Activated CD4-positive, CD25-positive, alpha-beta regulatory T cell treated with anti-CD3 and anti-CD28 coated beads, Interleukin-2, amount 50 U/mL, for 72 hours (primary cell): ENCODE results near the gene CORO6.
A peak's percentile ranks its signal among the peaks of the same experiment; 100 is the strongest.

Source experiments
- DNase-seq: peaks from one replicate; pipeline ENCODE4 v3.0.0; 2021

The CORO6 gene

DNA sequence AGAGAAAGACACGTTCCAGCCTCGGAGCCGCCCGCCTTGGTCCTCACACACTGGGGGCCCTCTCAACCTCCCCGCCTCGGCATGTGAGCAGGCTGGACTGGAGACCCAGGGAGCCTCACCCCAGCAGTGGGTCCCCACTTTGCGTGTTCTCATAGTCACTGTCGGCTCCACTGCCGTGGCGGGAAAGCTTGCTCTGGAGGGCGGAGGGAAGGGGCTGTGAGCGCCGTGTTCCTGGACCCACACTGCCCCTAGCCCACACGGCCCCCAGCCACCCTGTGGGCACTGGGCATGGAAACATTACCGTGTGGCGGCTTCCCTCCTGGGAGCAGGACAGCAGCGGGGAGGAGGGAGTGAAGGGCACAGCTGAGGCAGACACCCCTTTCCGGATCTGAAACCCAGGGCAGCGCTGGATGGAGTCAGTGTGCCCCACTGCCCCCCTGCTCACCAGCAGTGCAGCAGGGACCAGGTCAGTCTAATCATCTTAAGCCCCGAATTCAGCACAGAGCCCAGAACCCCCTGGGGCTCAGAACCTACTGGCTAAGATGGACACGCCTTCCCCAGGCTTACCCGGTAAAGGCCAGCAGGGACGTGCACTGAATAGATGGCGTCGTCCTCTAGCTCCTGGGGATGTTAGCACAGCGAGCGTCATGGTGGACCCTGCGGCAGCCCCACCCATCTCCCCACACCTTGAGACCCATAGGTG lies 47.0 kb downstream of the CORO6 start:
- DNase-seq = peak; percentile 23

DNA sequence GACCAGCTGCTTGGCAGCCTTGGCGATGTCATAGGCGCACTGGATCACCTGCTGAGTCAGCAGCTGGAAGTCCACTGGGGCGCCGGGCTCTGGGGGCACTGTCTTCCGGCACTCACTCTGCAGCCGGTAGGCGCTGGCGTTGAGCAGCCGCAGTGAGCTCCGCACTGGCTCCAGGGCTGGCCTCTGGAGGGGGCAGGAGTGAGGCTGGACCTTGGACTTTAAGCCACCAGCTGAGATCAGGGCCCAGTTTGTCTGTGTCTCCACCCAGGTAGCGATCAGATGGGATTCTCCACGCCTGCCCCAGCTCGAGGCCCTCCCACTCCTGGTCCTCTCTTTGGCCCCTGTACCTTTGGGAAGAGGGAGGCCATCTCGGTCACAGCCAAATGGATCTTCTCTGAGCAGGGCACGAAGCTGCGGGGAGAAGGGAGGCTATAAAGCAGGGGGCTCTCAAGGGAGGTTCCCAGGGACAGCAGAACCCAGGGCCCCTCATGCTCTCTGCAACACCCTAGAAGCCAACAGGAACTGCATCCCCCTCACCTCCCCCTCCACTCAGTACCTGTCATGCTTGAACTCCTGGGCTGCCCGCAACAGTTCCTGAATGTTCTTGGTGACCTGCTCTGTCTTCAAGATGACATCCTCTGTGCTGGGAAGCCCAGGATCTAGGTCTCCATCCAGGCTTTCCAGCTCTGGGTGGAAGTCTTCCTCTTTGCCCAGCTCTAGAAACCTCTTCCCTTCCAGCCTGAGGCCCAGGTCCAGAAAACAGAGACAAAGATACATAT lies 47.8 kb downstream of the CORO6 start:
- DNase-seq = peak; percentile 28

DNA sequence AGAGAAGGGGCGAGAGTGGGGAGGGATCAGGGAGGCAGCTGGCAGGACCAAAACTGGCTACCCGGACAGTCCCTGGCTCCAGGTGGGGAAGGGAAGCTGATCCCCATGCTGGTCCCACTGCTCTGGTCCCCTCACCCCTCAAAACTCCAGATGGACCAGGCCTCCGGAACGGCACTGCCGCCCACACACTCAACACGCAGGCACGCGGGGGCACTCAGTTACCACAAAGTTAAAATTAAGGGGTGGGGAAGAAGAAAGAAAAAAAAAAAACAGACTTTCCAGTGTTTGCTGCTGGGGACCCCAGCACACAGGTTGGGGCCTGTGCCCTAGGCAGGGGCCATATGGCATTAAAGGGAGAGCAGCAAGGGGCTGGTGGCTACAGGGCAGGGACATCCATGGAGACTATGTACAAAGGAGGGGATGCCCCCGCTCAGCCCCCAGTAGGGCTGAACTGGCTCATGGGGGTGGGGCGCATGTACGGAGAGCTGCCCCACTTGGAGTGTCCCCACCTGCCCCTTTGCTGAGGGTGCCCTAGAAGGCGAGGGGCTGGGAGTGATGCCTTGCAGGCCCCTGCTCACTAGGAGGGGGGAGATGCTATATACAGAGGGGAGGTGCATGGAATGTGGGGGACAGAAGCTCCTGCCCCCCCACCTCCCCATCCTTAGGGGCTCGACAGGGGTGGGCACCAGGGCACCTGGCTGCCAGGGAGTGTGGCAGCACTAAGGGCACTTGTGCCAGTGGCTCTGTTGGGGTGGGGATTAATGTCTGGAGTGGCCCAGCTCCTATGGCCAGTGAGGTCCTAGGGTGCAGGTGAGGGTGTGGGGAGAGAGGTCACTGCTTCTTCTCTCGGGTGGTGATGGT lies 48.6 kb downstream of the CORO6 start:
- peak; percentile 28 for DNase-seq

DNA sequence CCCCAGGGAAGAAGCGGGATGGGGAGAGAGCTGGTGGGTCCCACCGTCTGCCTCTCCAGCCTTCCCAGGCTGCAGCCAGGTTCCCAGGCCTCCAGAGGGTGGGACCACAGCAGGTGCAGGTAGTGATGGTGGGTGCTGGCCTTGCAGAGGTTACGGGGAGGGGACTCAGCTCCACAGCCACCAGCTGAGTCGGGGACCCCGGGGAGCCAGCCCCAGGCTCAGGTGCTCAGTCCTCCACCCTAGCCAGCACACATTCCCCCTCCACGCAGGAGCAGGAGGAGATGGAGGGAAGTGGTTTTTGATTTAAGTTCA lies 49.2 kb downstream of the CORO6 start:
- peak; percentile 28 for DNase-seq

DNA sequence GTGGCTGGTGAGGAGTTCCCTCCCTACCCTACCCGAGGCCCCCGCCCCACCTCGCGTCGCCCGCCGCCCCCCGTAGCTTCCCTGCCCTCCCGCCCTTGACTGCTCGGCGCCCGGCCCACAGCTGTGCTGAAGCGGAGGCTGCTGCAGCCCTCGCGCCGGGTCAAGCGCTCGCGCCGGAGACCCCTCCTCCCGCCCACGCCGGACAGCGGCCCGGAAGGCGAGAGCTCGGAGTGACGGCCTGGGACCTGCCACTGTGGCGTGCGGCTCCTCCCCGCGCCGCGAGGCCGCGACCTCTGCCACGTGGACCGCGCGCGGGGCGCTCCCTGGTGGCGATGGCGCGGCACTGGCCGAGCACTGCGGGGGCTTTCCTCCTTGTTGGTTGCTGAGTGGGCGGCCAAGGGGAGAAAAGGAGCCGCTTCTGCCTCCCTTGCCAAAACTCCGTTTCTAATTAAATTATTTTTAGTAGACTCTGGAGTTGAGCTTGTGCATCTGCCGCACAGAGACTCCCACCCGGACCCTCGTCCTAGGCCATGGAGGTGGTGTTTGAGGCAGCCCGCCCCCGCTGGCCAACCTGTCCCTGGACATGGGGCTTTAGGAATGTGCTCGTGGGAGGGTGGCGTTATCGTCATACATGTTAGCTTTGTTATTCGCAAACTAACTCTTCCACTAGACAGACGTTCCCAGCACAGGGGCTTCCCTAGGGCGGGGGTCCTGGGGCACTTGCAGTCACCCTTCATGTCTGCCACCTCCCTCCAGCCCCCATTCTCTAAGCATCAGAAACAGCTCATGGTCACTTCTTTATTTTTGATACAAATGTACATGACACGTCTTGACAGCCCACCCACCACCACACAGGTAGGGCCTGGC lies 49.8 kb downstream of the CORO6 start:
- peak; percentile 63 for DNase-seq

DNA sequence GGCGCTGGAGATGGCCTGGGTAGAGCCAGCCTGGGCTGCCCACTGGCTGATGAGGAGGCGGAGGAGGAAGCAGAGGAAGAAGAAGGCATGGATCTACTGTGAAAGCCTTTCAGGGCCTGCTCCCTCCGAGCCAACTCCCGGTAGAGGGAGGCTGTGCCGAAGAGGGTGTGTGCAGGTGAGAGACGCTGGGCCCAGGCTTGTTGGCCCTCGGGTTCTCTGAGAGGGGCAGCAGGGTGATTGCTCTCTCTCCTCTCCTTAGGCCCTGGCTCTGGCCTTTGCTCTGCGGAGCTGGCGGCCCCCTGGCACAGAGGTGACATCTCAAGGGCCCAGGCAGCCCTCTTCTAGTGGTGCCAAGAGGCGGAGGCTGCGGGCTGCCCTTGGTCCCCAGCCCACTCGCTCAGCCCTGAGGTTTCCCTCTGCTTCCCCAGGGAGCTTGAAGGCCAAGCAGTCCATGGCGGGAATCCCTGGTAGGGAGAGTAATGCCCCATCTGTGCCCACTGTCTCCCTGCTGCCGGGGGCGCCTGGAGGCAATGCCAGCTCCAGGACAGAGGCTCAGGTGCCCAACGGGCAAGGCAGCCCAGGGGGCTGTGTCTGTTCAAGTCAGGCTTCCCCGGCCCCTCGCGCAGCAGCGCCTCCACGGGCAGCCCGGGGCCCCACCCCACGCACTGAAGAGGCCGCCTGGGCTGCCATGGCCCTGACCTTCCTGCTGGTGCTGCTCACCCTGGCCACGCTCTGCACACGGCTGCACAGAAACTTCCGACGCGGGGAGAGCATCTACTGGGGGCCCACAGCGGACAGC lies 50.6 kb downstream of the CORO6 start:
- peak; percentile 30 for DNase-seq

DNA sequence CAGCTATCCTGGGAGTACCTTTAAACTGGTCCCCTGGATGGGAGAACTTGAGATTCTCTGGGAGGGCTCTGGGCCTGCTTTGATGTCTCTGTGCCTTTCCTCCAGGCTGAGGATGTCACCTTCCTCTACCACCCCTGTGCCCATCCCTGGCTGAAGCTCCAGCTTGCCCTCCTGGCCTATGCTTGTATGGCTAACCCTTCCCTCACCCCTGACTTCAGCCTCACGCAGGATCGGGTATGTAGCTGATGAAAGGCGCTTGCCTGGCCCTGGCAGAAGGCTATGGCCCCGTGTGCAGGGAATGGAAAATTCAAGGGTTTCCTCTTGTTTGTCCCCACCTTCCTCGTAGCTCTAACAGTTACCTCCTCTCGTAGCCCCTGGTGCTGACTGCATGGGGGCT lies 51.2 kb downstream of the CORO6 start:
- no peak for DNase-seq

DNA sequence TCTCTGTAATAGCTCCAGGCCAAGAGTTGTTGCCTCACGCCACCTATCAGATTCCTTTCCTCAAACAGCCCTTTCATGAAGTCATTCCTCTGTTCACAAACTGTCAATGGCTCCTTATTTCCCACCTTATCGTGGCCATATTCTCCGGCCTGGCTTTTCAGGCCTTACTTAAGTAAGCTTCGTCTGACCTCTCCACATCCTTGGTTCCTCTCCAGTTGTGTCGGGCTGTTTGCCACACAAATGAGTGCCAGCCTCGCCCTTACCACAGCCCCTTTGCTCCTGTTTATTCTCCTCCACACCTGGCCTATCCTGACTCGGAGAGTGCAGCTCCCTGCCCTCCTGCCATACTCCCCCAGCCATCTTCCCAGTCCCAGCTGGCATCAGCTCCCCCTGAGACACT lies 52.2 kb downstream of the CORO6 start:
- no peak for DNase-seq

DNA sequence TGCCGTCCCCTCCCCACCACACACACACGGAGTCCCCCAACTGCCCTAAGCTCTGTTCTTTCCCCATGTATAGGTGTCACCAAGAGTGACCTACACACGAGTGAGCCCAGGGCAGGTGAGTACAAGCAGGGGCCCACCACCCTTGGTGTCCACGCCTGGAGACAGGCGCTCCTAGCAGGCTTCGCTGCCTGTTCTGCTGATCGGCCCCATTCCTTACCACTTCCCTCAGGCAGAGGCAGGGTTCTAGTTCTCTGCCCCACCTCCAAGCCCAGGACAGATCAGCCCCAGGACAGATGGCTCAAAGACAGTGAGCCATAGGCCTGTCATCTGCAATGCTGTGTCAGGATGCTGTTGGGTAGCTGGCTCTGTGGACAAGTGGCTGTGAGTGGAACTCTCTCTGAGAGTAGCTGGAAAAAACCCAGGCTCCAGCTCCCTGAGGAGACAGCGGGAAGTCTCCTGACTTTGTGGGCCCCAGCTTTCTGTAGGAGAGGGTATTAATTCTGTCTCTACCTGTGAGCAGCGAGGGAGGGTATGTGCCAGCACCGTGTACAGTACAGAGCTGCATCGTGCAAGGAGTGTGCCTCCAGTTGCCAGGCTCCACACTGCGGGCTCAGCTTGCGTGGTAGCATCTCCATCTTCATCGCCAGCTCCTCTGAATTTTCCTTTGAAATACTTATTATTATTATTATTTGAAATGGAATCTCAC lies 53.3 kb downstream of the CORO6 start:
- no peak for DNase-seq

DNA sequence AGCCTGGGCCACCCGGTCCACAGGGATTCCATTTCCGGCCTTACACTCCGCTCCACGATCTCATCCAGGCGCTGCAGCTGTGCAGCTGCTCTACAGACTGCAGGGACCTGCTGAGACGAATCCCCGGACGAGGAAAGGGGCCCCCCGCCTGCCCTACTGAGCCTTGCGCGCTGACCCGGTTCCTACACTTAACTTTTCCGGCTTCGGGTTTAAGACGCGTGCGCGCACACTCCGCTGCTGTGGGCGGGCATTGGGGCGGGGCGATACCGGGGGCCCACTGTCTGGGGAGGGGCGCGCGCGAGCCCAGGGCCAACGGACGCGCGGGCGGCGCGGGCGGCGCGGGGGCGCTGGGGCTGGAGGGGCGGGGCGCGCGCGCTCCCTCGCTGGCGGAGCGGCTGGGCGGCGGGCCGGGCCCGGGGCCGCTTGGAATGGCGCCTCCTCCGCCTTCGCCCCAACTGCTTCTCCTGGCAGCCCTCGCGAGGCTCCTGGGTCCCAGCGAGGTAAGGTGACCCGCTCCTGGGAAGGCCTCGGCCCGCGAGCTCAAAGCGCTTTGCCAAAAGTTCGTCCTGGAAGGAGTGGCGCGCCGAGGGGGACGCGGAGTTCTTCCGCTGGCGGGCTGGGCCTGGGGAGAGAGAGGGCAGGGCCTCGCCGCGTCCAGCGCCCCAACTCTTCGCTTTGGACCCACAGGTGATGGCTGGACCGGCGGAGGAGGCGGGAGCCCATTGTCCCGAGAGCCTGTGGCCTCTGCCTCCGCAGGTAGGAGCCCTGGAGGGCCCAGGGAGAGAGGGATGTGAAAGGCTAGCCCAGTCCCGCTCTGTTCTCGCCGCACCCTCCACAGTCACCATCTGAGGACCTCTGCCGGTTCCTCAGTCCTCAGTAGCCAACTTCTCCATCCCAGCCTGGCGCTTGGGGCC lies 54.1 kb downstream of the CORO6 start, which contains the start of gene TP53I13:
Gene TP53I13 (plus strand): TSS at position 371 of the 914 bp plus-strand sequence. CDS start 58 bp downstream, at position 429.
- DNase-seq = peak; percentile 85

DNA sequence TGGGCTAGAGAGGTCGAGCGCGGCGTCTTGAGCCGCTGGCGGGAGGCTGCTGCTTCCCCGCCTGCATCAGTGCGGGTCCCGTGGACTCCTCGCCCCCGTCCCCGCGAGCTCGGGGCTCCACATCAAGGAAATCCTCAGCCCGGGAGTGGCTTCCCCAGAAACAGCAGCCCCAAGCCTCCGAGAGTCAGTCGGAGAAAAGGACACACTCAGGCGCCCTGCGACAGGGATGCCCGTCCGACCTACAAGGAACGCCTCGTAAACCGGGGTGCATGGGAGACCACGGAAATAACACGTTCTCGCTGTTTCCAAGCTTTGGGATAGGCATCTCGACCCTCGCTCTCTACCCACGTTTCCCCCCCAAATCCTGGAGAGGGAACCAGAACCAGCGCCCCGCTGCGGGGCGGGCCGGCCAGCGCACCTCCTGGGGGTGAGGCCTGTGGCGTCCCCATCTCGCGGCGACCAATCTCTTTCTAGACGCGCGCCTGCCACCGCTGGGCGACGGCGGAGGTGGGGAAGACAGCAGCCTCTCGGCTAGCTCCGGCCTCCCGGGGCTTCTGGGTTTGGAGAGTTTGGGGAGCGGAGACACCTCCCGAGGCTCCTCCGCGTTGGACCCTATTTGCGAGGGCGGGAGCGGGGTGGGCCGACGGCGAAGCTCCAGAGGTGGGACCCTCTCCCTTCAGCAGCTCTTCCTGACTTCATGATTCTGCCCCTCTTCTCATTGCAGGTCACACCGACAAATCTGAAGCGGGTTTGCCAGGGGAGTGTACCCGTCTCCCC lies 55.0 kb downstream of the CORO6 start:
- peak; percentile 77 for DNase-seq

DNA sequence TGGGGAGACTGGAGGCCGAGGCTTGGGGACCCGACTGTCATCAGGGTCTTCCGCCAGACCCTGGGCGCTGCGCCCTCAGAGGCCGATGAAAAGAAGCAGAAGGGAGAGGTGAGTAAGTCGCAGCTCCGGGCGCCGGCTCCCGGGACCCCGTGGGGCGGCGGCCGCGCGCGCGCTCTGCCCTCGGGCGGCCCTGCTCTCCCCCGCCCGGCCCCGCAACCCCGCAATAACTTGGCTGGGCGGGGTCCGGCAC lies 55.5 kb downstream of the CORO6 start:
- peak; percentile 56 for DNase-seq

DNA sequence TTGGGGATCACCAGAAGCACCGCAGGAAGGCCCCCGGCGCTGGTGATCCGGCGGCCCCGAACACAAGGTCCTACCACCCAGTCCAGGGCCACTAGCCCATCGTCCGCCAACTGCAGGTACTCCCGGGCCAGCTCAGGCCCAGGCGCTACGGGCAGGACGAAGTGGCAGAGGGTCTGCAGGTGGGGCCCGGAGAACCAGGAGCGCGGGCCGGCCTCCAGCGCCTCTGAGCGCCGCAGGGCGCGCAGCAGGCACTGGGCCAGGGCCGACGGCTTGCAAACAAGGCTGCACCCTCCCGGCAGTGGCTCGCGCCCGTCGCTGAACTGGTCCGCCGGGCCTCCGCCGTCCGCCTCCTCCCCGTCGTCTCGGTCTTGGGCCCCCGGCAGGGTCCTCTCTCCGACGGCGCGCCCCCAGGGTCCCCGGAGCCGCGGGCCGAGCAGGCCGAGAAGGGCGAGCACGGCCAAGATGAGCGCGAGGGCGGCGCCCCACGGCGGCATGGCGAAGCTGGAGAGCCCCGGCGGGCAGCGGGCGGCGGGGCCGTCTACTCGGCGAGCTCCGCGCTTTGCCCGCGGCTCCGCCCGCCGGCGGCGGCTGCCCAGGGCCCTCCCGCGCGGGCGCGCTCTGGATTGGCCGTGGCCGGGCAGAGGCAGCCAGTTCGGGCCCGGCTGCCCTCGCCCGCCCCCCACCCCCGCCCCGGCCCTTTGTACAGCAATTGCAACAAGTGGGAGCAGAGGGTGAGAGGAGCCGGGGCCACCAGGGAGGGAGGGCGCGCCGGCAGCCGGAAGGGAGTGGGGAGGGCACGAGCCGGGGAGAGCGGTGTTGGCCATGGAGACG lies 56.0 kb downstream of the CORO6 start, which contains the start of gene ABHD15:
Gene ABHD15 (minus strand): TSS at position 565 of the 831 bp plus-strand sequence. CDS start 71 bp downstream, at position 494.
- peak; percentile 66 for DNase-seq

DNA sequence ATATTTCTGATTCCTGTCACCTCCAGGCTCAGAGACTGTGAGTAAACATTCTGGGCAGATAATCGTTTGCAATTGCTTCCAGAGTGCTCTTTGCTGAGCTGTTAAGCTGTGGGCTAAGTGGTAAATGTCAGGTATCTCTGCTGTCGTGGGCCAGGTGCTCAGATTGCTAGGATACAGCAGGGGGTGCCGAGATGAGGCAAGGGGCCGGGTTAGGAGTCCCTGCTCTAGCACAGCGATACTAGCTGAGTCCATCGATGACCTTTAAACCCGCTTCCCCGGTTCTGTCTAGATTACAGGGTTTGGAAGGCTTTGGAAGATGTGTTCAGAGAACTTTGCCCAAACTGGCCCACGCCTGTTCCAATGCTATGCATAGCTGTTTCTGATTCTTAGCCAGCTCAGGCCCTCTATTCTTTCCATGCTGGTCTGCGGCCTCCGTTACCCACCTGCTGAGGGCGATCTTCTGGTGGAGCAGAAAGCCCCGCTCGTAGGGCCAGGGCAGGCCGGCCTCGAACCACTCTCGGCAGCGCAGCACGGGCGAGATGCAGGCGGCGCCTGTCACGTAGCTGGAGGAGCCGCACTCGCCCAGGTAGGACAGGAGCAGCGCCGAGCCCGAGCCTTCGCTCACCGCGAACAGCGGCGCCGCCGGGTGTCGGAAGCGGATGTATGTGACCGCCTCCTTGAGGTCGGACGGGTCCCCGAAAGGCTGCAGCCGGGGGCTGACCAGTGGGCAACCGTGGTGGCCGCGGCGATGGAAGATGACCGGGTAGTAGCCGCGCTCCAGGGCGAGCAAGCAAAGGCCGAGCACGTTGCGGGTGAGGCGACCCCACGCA lies 56.9 kb downstream of the CORO6 start:
- peak; percentile 65 for DNase-seq
